GM18867 (cell line): Measurements from ENCODE around the gene EME1.

Source experiments
- ATAC-seq: cut with Tn5 transposase; IDR thresholded peaks from one replicate; pipeline ENCODE4 v1.9.1; 2021; ENCODE audit warnings: mild to moderate bottlenecking, moderate library complexity; ENCODE audit not compliant: unreplicated experiment

Gene EME1

GRCh38 chr17:50347117-50347893, 25.7 kb upstream of the EME1 start:
- no peak for ATAC-seq

GRCh38 chr17:50347894-50348291, 25.1 kb upstream of the EME1 start:
- no peak for ATAC-seq

DNA sequence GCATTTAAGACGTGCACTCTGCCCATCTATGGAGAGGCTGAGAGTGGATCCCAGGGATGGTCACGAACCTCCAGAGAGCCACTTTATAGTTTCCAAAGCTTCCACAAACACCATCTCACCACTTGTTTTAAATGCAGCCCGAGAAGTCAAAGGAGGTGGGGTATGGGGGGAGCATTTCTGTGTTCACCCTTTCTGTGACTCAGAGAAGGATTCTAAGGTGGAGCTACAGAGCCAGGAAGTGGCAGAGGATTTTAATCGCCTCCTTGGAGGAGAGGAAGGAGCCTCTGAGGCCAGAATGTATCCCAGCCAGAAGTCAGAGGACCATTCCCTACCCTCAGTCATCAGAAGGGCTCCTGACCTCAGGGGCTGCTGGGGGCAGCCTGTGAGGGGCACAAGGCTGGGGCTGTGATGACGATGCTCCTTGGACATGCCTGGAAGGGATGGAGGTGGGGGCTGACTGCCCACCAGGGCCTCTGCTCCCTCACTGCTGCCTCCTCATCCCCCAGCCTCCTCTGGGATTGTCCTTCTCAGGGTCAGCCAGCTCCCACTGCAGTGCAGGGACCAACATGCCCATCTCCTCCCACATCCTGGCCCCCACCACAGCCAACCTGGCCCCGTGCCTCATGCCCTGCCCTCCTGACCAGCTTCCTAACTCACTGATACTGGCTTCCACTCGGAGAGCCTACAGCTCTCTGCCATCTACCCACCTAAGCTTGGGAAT, 24.3 kb upstream of the EME1 start:
- ATAC-seq, result no peak

GRCh38 chr17:50349243-50349600, 23.8 kb upstream of the EME1 start:
- no peak for ATAC-seq

DNA sequence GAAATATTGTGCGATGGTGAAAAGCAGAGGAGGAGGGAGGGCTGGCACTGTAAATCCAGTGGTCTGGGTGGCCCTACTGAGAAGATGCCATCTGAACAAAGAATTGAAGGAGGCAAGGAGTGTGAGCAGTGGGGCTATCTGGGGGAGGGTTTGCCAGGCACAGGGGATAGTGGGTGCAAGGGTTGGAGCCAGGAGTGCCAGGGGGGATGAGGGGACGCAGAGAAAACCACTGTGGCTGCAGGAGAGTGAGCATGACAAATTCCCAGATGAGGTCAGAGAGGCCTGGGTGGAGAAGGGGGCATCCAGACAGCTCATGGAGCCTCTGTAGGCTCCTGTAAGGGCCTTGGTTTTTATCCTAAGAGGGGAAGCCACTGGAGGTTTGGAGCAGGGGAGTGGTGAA, 22.3 kb upstream of the EME1 start:
- no peak for ATAC-seq

- ATAC-seq, result no peak
Observed at GRCh38 chr17:50352072-50352692, 20.8 kb upstream of the EME1 start.

DNA sequence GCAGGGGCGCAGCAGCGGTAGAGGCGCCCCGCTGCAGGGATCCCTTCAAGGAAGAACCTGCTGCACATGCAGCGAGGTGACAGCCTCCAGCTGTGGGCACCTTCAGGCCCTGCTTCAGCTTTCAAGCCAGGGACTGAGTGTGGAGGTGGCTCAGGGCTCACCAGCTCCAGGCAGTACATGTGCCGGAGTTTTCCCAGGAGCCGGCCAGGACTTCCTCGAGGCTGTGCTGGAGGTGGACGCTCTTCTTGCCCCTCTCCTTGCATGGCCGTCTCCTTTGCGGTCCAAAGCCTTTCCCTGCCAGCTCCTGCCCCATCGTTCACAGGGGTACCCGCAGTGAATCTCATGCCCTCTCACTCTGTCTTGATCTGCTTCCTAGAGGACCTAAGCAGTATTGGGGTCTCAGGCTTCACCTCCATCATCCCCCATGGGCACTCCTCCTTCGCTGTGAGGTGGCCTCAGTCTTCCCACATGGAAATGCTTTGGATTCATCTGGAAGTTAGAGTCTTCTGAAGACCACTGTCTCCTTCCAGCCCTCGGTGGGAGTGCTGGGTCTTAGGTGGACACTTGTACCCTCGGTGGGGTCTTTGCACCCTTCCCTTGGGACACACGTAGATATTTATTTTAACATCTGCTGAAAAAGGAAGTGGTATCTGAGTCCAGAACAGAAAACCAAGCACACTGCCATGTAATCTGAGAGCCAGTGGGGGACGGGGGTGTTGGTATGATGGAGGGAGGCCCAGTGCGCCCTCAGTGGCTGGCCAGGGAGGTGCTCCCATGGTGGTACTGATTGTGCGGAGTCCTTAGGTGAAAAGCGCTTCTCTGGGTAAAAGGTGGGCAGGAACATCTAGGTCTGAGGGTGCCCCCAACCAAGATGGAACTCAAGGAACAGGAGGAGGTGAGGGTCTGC, 20.1 kb upstream of the EME1 start:
- ATAC-seq, result no peak

- ATAC-seq, result no peak
Observed at GRCh38 chr17:50353600-50354195, 19.3 kb upstream of the EME1 start.

DNA sequence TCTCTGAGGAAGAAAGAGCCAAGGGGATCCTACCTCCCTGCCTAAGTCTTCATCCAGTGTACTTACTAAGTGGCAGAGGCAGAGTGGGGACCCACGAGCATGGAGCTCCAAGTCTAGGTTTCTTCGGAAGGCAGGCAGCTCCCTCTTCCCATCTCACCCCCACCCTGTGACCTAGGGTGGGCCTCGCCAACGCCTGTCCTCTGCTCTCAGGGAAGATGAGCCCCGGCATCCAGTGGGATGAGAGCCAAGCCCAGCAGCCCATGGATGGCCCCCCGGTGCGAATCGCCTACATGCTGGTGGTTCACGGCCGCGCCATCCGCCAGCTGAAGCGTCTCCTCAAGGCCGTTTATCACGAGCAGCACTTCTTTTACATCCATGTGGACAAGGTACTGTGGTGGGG, 18.8 kb upstream of the EME1 start:
- no peak for ATAC-seq

GRCh38 chr17:50354776-50355175, 18.3 kb upstream of the EME1 start:
- no peak for ATAC-seq

DNA sequence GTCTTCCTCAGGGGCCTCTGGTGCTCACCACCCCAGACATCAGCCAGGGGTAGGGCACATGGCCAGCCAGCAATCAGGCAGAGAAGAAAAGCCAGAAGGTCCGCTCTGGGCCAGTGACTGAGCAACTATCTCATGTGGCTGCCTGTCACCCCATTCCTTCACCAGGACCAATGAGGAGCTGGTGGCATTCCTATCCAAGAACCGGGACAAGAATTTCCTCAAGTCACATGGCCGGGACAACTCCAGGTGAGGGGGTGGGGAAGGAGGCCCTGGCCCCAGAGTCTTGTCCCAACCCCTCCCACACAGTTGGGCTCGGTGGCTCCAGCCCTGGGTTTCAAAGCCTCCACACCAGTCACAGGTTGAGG, 17.7 kb upstream of the EME1 start:
- ATAC-seq, result no peak

GRCh38 chr17:50355701-50356341, 17.2 kb upstream of the EME1 start:
- ATAC-seq, result no peak

GRCh38 chr17:50356418-50356817, 16.6 kb upstream of the EME1 start:
- no peak for ATAC-seq

GRCh38 chr17:50356892-50357510, 16.0 kb upstream of the EME1 start:
- no peak for ATAC-seq

- ATAC-seq, result no peak
Observed at GRCh38 chr17:50358177-50358576, 14.9 kb upstream of the EME1 start.

GRCh38 chr17:50359005-50359699, 13.9 kb upstream of the EME1 start:
- no peak for ATAC-seq

GRCh38 chr17:50359998-50360461, 13.0 kb upstream of the EME1 start:
- ATAC-seq, result no peak

DNA sequence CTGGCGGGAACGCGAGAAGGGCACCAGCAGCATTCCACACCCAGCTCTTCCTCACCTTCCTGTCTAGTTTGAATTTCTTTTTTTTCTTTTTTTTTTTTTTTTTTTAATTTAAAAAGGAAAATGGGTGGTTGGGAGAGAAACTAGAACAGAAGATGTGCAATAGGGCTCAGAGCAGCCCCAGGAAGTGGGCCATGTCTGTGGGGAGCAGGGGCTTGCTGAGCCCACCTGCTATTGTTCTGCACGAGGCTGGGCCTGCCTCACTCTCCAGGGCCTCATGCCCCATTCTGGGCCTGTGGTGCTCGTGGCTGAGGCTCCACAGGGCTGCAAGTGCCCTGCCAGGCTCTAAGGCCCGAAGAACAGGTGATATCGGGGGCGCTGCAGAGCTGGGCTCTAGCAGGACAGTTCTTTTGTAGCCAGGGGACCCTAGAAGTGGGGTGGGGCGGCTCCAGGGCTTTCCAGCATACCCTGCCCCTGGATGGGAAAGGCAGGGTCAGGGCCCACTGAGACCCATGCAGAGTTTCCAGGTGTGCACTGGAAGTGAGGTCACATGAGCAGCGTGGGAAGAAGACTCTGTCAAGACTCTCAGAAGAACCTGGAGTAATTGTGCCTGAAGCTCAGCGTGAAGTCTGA, 12.4 kb upstream of the EME1 start:
- no peak for ATAC-seq
